GM18873 (cell line): ENCODE data around the gene TRAF4.

Source experiments
- ATAC-seq: cut with Tn5 transposase; IDR thresholded peaks from one replicate; pipeline ENCODE4 v1.9.1; 2021; ENCODE audit warnings: mild to moderate bottlenecking, moderate library complexity, moderate number of reproducible peaks; ENCODE audit not compliant: unreplicated experiment, low FRiP score

Gene TRAF4

GRCh38 chr17:28743243-28744103 is at the start of gene TRAF4:
TRAF4 (plus strand) TSS chr17:28744011; CDS start chr17:28744113, 102 bp downstream.
- no peak for ATAC-seq

GRCh38 chr17:28698253-28698941 is 45.4 kb upstream of the TRAF4 start:
- ATAC-seq: no peak

GRCh38 chr17:28700278-28700677 is 43.5 kb upstream of the TRAF4 start:
- no peak for ATAC-seq

- ATAC-seq: no peak
Observed at GRCh38 chr17:28700830-28701492, 42.9 kb upstream of the TRAF4 start.

GRCh38 chr17:28702026-28702751 is 41.6 kb upstream of the TRAF4 start:
- ATAC-seq: no peak

GRCh38 chr17:28702752-28703150 is 41.1 kb upstream of the TRAF4 start:
- no peak for ATAC-seq

- ATAC-seq: no peak
Observed at GRCh38 chr17:28703552-28704218, 40.1 kb upstream of the TRAF4 start.

- ATAC-seq: no peak
Observed at GRCh38 chr17:28704219-28704858, 39.5 kb upstream of the TRAF4 start.

- ATAC-seq: no peak
Observed at GRCh38 chr17:28705074-28705659, 38.6 kb upstream of the TRAF4 start.

GRCh38 chr17:28705728-28706334 is 38.0 kb upstream of the TRAF4 start:
- ATAC-seq: no peak

GRCh38 chr17:28706471-28707338 is 37.1 kb upstream of the TRAF4 start:
- ATAC-seq: no peak

- no peak for ATAC-seq
Observed at GRCh38 chr17:28707339-28707720, 36.5 kb upstream of the TRAF4 start.

GRCh38 chr17:28710861-28711722 is 32.7 kb upstream of the TRAF4 start:
- ATAC-seq: peak; percentile 62

- ATAC-seq: no peak
Observed at GRCh38 chr17:28711723-28712031, 32.1 kb upstream of the TRAF4 start, which contains the start of gene PROCA1. PROCA1 (minus strand) TSS chr17:28711888; CDS start chr17:28711660, 228 bp downstream.

GRCh38 chr17:28712032-28712704 is 31.6 kb upstream of the TRAF4 start:
- no peak for ATAC-seq

GRCh38 chr17:28712705-28713415 is 31.0 kb upstream of the TRAF4 start:
- no peak for ATAC-seq
